GM15510 (cell line): ENCODE data around the gene TAS2R10.

ENCODE experiments used
- POLR2A ChIP-seq: IDR thresholded peaks from 3 replicates; pipeline ENCODE4 v1.6.1; 2011; ENCODE audit warnings: borderline replicate concordance; ENCODE audit not compliant: insufficient read length; ENCODE audit errors: extremely low read depth

TAS2R10 gene

GRCh38 chr12:10810068-10810467 is 16.1 kb downstream of the TAS2R10 start, which contains the start of gene TAS2R9:
TAS2R9 (minus strand) TSS chr12:10810168; CDS start chr12:10810075, 93 bp downstream.
- TF ChIP-seq POLR2A, result no peak

GRCh38 chr12:10807186-10807585 is 19.0 kb downstream of the TAS2R10 start, which contains the start of gene TAS2R8:
TAS2R8 (minus strand) TSS chr12:10807286; CDS start chr12:10806980, 306 bp downstream.
- no peak for TF ChIP-seq POLR2A

GRCh38 chr12:10802587-10802986 is 23.6 kb downstream of the TAS2R10 start, which contains the start of gene TAS2R7:
TAS2R7 (minus strand) TSS chr12:10802627; CDS start chr12:10802570, 57 bp downstream.
- TF ChIP-seq POLR2A, result no peak

GRCh38 chr12:10801741-10802140 is 24.4 kb downstream of the TAS2R10 start:
- no peak for TF ChIP-seq POLR2A

GRCh38 chr12:10794222-10794621 is 31.9 kb downstream of the TAS2R10 start:
- no peak for TF ChIP-seq POLR2A

- no peak for TF ChIP-seq POLR2A
These were observed 42.9 kb downstream of the TAS2R10 start for GRCh38 chr12:10783252-10783651.

- no peak for TF ChIP-seq POLR2A
These were observed 47.1 kb downstream of the TAS2R10 start for GRCh38 chr12:10779103-10779502.
